Amniotic stem cell (primary cell): Measurements from ENCODE around the gene SPATS2L.

Experiments used
- DNase-seq: peaks from one replicate; lab custom pipeline; 2025; lab: John Stamatoyannopoulos, UW

The SPATS2L gene

DNA sequence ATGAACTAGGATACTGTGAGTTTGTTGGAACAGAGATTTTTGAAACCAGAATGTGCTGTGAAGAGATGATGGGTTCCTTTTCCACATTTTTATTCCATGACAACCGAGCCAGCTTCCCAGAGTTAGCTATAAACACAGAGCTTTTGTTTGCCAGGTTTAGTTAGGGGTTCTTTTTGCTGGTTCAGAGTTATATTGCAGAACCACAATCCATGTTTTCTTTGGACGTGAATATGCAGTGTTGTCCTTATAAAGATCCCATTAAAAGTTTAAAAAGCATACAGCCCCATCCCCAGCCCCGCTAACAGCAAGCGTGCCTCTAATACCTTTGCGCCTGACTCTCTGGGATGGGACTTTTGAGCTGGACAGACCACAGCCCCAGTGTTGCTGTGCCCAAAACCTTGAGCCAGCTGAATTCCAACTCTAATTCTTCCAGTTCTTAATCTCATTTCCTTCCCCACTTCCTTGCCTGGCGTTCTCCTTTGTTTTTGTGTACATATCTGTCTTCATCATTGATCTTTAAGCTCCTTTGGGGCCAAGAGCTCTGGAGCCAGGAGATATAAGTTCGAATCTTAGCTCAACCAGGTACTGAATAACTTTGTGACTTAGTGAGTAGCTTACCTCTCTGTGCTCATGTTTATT, 72.3 kb downstream of the SPATS2L start:
- no peak for DNase-seq

DNA sequence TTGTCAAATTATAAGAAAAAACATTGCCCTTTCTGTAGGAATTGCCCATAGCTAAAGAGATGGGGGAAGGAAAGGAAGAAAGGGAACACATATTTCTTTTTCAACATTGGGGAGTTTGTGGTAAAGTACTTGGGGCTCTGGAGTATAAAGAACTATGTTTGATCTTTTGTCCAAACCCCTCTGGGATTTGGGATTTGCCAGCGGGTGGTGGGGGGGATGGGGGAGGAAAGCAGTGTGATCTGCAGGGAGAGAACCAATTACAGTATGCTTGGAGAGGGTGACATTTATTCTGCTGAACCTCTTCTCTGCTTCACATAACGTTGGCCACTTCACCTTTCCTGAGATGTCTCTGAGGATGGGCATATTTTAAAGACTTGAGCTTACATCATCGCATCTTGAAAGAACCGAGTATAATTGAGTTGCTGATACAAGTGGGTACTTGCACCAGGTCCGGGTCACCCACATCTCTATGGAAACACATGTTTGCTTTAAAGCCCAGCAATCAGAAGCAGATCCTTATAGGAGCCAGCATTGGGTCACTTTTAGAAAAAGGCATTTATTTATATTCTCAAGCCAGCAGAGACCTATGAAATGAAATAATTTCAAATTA, 73.1 kb downstream of the SPATS2L start:
- DNase-seq: no peak

DNA sequence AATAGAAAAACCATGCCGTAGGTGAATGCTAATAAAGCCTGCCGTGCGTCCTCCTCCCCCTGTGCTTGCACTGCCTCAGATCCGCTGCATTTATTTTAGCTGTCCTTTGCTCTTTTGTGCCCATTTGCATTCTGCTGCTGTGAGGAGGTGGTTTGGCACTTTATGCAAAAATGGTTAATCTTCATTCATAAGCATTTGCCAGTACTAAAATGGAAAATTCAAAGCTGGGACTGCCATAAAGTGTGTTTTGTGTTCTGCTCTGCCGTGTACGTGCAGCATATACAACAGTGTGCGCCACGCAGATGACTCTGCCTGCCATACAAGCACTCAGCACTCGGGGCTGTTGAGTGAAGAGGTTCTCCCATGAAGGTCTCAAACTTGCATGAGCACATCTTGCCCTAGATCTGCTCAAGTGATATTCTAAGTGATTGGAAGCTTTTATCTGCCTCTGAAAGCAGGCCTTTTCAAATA, 73.6 kb downstream of the SPATS2L start:
- DNase-seq: no peak

DNA sequence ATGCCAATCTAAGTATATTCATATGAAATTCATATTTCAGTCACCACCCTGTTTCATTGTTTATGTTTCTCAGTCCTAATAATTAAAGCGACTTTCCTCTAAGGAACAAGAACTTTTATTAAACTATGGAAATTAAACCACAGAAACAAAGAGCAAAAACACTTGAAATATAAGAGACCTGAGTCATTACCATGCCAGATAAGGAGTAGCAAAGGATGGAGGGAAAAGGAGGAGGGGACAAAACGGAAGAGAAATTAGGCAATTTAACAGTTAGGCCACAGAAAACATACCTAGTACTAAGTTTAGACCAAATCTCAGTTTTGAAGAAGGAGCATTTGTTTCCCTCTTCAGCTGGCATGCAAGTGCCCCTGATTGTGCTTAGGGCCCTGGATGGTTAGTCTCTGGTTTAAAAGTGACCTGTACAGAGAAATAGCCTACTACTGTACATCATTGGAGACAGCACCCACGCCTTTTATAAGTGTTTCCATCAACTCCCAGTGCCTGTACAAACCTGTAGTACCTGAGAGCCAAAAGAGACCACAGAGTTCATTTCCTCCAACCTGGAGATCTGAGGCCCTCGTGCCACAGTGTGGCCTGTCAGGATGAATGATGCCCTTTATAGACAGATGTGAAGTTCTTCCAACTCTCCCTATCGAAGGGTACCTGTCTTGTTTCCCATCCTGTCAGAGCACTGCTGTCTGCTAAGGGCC, 74.5 kb downstream of the SPATS2L start:
- no peak for DNase-seq

DNA sequence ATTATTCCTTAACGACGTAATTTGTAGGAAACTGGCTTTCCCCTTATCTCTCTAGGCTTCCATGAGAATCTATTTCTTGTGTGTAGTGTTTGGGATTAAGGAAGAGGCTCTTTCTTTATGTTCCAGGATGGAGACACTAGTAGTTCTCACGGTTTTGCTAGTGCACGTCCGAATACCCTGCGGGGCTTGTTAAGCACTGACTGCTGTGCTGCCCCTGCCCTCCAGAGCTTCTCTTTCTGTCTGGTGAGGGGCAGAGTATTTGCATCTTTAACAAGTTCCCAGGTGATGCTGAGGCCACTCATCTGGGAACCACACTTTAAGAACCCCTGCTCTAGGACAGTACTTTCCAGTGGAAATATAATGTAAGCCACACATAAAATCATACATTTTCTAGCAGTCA, 76.4 kb downstream of the SPATS2L start:
- no peak for DNase-seq

DNA sequence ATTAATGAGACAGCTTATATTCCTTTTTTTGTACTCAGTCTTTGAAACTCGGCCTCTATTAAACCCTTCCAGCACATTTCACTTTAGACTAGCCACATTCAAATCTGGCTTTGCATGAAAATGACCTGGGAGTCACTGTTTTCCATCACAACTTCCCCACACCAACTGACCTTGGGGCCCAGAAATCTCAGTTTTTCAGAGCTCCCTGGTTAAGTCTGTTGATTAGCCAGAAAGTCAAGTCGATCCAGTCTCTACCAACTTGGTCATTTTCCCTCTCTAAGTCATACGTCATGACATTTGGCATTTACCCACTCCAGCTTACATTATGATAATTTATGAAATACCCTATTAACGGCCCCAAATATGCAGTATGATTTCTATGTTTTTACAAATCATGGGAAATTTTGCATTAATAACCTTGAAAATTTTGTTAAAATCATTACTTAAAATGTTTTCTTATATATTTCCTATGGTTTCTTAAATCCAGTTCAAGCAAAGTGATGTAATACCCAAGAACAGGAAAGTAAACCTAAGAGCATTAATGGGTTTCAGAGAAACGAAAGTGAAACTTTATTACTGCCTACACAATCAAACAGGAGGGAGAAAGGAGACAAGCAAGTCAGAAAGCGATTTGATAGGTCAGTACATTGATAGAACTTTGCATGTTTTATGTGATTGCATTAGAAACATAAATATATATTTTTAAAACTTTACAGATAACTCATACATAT, 77.1 kb downstream of the SPATS2L start:
- DNase-seq: no peak

DNA sequence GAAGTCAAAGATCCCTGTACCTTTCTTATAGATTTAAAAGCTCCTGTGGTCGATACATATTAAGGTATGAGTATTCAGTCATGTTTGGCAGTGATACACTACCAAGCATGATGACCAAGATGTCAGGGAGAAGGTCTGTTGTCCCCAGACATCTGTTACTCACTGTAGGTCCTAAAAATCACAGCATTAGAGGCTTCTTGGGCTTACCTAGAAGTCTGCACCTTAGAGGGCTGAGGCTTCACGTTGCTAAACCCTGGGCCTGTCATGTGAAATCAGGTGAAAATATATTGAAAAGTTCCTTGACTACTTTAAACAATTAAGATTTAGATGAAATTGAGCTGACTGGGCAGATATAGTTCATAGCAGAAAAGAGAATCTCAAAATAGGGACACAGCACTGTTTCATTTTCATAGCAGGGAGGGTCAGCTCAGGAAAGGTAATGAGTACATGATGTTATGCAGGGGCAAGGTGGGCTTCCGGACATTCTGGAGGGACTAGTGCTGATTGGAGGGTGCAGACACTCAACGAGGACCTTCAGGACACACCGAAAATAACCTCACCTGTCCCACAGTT, 78.7 kb downstream of the SPATS2L start:
- DNase-seq: no peak

DNA sequence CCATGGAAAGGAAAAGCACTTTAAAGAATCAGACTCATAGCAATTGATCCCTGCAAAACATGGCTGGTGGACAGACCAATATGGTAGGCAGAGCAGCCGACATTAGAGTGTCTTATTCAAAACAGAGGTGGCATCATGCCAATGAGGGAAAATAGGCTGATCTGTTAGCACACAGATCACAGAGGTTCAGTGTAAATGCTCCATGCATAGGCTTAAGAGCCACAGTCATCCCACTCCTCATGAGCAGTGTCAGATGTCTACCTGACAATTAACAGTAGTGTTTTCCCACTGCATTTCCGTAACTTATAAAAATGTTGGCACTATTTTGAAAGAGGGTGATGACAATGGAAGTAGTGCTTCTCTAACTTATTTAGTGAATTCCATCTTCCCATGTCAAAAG, 86.7 kb downstream of the SPATS2L start:
- no peak for DNase-seq

DNA sequence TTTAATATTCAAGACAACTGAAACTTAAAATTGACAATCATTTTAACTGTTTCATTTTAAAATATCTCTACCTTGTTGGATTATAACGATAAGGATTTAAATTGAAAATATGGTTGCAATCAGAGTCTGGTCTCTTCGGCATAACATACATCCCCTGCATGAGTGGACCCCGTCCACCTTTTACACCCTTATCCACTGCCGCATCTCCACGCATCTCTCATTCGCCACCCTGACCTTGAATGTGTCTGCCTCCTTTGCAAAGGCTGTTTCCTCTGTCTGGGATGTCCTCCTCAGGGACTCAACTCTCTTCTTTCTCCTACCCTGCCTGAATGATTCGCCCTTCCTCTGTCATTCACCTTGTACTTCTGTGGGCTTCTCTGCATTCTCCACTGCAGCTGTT, 87.6 kb downstream of the SPATS2L start:
- no peak for DNase-seq

DNA sequence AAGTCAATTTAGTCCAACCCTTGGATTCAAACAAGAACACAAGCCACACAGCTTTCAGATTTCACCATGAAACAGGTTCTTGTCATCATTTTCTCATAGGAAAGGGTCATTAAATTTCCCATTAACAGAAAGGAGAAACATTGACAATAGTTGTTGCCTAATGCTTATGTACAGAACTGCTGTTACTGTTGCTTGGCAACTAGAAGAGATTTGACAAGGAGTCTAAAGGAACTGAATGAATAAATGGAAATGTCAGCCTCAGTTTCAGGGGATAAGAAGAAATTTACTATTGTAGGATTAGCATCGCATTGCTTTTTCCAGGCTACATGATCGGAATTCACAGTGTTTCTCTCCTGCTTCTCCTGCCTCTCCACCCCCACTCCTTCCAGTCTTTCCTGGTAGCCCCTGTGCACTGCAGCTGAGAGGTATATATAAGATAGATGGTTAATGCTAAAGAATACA, 90.3 kb downstream of the SPATS2L start:
- DNase-seq: no peak

DNA sequence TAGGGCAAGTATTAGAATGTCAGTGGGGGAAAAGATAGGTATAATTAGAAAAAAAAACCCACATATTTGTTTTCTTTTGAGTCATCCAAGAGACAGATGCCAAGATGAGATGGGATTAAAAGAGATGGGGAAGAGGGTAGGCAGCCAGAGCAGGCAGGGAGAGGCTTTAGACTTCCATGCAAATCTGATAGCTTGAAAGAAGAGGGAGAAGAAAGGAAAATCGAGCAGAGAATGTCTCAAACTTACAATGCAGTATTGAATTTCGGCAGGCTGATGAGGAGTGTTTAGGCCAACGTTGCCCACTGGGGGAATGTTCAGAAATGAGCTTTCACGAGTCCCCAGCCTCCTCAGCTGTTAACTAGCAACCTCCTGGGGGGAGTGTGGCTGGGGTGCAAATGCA, 91.3 kb downstream of the SPATS2L start:
- DNase-seq: no peak

DNA sequence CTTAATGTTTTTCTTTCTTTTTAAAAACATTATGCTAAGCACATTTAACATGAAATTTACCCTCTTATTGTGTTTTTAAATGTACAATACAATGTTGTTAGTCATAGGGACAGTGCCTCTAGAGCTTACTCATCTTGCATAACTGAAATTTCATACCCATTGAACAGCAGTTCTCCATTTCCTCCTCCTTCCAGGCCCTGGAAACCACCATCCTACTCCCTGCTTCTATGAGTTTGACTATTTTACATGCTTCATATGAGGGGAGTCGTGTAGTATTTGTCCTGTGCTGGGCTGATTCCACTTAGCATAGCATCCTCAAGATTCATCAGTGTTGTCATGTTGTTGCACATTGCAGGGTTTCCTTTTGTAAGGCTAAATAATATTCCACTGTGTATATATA, 92.6 kb downstream of the SPATS2L start:
- DNase-seq: no peak

DNA sequence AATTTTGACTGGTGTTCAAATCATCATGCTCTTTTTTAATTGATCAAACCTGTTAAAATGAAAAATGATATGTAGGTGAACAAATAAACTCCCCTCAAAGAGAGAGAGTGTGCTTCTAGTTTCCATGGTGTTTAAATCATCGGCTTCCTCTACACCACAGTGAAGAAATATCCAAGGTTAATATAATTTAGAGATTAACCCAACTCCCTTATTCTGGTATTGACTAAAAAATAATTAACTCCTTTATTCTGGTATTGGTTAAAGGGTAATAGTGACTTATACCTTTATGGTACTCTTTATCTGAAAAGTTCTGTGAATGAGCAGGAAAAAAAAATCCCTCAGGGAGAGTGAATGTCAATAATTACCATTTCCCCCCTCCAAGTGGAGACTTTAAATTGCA, 93.1 kb downstream of the SPATS2L start:
- no peak for DNase-seq

DNA sequence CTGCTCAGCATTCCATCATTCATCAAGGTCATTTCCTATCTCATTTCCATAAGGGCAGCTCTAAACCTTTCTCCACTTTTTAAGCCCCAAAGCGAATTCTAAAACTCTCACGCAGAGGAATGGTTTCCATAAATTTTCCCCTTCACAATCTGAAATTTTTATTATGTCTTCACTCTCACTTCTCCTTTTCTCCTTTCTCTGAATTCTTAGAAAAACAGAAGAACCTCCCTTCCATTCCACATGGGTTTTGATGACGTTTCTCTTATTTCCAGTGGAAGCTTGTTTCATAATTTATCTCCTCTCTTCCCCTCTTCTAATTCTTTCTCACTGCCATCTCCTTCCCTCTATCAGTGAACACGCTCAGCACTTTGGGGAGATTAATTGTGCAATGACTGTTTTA, 97.3 kb downstream of the SPATS2L start:
- DNase-seq: no peak

DNA sequence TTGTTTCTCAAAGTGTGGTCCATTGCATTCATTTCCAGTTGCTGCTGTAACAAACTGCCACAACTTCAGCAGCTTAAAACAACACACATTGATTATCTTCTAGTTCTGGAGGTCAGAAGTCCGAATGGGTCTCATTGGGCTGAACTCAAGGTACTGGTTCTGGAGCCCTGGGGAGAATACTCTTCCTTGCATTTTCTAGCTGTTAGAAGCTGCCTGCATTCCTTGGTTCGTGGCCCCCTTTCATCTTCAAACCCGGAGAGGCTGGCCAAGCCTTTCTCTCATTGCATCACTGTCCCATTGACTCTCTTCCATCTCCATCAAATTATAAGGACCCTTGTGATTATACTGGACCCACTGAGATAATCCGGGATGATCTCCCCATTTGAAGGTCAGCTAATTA, 98.1 kb downstream of the SPATS2L start:
- DNase-seq: no peak

DNA sequence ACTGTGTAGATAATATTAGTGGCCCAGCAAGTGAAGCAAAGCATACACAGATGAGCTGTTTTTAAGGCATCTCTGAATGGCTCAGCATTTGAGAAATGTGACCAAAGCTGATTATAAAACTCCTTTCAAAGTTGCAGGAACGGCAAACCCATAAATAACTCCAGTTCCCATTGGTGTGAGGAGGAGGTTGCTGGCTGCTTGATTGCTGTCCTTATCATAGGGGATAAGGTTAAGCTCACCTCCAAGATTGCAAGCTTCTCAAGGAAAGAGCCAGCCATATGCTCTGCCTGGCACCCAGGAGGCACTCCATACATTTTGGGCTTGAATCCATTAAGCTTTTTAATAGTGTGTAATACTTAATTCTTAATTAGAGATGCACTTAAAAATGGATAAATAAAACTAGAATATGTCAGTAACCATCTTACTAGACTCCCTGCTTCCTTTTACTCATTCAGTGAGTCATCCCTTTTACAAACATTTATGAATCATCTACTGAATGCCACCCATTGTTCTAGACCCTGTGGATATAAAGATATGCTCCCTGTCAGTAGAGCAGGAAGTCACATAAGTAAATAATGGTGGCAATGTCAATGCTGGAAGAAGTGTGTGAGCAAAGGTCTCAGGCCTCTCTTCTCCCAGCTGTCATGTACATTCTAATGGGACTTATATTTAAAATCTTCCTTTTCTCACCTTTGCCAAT, 99.3 kb downstream of the SPATS2L start:
- DNase-seq: peak; percentile 32

DNA sequence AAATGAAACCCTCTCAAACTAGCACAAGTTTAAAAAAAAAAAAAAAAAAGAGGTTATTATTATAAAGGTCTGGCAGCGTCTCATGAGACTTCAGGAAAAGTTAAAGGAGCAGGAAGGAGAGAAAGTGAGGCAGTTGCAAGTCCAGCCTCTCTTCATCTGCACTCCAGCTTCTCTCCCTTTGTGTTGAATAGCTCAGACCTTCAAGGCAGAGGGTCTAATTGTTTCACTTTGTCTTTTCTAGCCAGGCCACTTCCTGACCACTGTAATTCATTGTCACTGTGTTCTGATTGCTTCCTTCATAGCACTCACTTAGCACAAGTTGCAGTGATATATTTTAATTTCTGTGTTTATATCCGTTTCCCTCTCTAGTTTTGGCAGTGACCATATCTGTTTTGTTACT, 99.9 kb downstream of the SPATS2L start:
- no peak for DNase-seq

DNA sequence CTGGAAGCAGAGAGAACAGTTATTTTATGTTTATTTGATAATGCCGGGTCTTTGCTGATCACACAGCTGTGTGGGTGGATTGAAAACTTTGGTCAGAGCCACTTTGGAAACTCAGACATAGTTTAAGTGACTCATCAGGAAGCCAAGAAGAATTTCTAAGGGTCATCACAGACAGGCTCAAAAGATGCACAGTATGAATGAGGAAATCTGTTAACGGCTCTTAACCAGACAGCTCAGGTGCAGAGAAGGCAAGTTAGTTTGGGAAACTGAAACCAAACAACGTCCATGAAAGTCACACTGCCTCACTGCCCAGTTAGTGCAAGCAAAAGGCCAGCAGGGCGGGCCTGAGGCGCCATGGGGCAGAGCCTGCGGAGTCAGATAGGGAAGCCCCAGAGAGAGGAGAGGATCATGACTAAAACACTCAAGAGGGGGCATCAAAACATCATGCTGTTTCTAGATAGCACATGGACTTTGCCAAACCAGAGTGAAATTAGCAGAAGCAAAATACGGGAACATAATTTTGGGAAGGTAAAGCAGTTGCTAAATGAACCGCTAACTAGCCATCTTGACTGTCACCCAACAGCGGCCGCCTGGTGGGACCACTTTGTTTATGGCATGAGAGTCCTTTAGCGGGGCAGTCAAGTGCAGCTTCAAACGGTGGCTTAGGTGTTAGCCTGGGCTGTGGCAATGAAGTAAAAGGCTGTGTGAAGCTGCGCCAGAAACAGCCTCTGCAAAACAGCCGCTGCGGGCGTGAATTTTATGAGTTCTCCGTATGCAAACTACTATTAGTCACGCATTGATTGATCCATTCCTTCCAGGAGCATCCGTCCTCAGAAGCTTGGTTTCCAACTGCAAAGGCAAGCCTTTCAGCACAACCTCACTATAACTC, 102.2 kb downstream of the SPATS2L start:
- DNase-seq: peak; percentile 55

DNA sequence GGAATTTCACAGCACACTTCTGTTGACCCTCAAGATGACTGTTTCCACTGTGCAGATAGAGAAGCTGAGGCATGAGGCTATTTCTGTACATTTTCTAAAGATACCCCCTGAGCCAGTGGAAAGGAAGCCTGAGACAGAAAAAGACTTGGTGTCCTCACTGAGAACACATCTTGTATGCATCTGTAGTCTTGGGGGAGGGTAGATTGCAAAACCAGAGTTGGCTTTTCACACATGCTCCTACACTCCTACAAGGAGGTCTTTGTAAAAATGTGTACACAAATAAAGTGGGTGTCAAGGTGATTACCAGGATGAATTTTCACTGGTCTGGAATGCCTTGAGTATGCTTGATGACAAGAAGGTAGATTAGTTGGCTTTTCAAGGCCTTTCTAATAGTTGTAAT, 105.3 kb downstream of the SPATS2L start:
- DNase-seq: no peak

DNA sequence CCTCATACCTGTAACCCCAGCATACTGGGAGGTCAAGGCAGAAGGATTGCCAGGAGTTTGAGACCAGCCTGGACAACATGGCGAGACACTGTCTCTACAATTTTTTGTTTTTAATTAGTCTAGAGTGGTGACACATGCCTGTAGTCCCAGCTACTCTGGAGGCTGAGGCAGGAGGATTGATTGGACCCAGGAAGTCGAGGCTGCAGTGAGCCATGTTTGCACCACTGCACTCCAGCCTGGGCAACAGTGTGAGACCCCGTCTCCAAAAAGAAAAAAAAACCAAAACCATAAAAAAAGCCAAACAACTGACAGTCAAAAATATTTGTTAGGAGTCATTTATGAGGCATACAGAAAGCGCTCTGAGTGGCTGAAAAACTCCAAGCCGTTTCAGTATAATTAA, 107.9 kb downstream of the SPATS2L start:
- DNase-seq: no peak

DNA sequence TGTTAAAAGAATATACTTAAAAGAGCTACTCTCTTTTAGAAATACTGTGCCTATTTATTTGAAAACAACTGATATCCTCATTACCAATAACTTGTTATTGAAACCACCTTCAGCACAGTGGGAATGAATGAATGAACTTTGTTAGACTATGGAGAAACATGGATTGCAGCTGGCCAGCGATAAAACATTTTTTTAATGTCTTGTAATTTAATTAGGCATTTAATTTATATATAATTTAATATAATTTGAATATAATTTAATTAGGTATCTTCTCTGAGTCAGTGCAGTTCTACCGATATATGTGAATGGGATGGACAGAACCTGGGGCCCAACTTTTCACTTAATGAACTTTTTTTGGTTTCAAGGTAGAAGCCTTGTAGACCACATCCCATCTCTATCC, 109.0 kb downstream of the SPATS2L start:
- DNase-seq: no peak
